CD8-positive, alpha-beta memory T cell (primary cell): ENCODE data around the gene SEPTIN10. TPM values are rescaled to one million over a fixed set of nuclear protein-coding genes. Genes with fewer than 3 reads are reported as not detected.

Experiments
- CTCF ChIA-PET: fragments of 350-600 bp; sonication (Branson Sonifier 250); formaldehyde crosslinking; loops from one replicate; lab custom pipeline; 2021; ENCODE audit warnings: antibody characterized with exemption; lab: Charles Lee
- POLR2A ChIA-PET: fragments of 350-600 bp; sonication (Branson Sonifier 250); formaldehyde crosslinking; loops from one replicate; lab custom pipeline; 2021; ENCODE audit warnings: antibody characterized with exemption; lab: Charles Lee
- DNase-seq, 5 donors: peaks; one replicate each; pipeline versions ENCODE4 v3.0.0 to v3.0.0-alpha.2; 2020 to 2022; ENCODE audit warnings: mixed read lengths in 1 of 5
- H3K27ac ChIP-seq: one replicate; pipeline ENCODE4 v1.7.0; 2013; ENCODE audit warnings: low read depth, mild to moderate bottlenecking, low read length, moderate library complexity
- H3K27me3 ChIP-seq: 2 replicates; pipeline ENCODE4 v1.7.0; 2013; ENCODE audit warnings: low read length, mild to moderate bottlenecking; ENCODE audit not compliant: insufficient read depth, poor library complexity, severe bottlenecking
- H3K36me3 ChIP-seq: 2 replicates; pipeline ENCODE4 v1.7.0; 2013; ENCODE audit warnings: mild to moderate bottlenecking, low read length, moderate library complexity; ENCODE audit not compliant: insufficient read depth
- H3K4me1 ChIP-seq: 2 replicates; pipeline ENCODE4 v1.7.0; 2013; ENCODE audit warnings: mild to moderate bottlenecking, low read length, moderate library complexity; ENCODE audit not compliant: insufficient read depth
- H3K4me3 ChIP-seq: 2 replicates; pipeline ENCODE4 v1.7.0; 2013; ENCODE audit warnings: mild to moderate bottlenecking, low read length
- H3K9me3 ChIP-seq: 2 replicates; pipeline ENCODE4 v1.7.0; 2013; ENCODE audit warnings: mild to moderate bottlenecking, low read length
- H3K27ac Mint-ChIP-seq, 8 donors: one replicate each; pipeline ENCODE4 v1.8.0; 2020 to 2021; ENCODE audit warnings: mixed read lengths in 8 of 8, mild to moderate bottlenecking in 6 of 8, inconsistent platforms in 3 of 8, moderate library complexity in 3 of 8
- H3K27me3 Mint-ChIP-seq, 2 donors: one replicate each; pipeline ENCODE4 v1.8.0; 2020 to 2021; ENCODE audit warnings: mixed read lengths in 2 of 2, mild to moderate bottlenecking in 1 of 2, moderate library complexity in 1 of 2
- H3K36me3 Mint-ChIP-seq, 3 donors: one replicate each; pipeline ENCODE4 v1.8.0; 2020 to 2021; ENCODE audit warnings: mixed read lengths in 3 of 3, inconsistent platforms in 1 of 3, mild to moderate bottlenecking in 1 of 3
- H3K4me1 Mint-ChIP-seq, 3 donors: one replicate each; pipeline ENCODE4 v1.8.0; 2020 to 2021; ENCODE audit warnings: mixed read lengths in 3 of 3, inconsistent platforms in 1 of 3, mild to moderate bottlenecking in 1 of 3
- H3K4me3 Mint-ChIP-seq, 7 donors: one replicate each; pipeline ENCODE4 v1.8.0; 2020 to 2021; ENCODE audit warnings: mixed read lengths in 7 of 7, mild to moderate bottlenecking in 6 of 7, moderate library complexity in 4 of 7, inconsistent platforms in 2 of 7
- H3K9me3 Mint-ChIP-seq, 5 donors: one replicate each; pipeline ENCODE4 v1.8.0; 2020 to 2022; ENCODE audit warnings: mixed read lengths in 5 of 5, mild to moderate bottlenecking in 3 of 5, moderate library complexity in 2 of 5, inconsistent platforms in 1 of 5
- polyA plus RNA-seq: library from polyadenylated mRNA; unstranded; fragments of 300-500 nt; fragmentation: Illumina TruSeq; gene quantifications from one replicate; pipeline ENCODE4 v1.2.3, GENCODE V29; 2021
- total RNA-seq, 2 experiments: library from RNA; stranded (reverse); gene quantifications; one replicate each; pipeline ENCODE4 v1.2.3, GENCODE V29; 2021

Gene SEPTIN10
- total and polyA plus RNA-seq, 3 experiments from 2014 or later = 0.31 to 1.2 (median 0.69) TPM

GRCh38 chr2:109638795-109639194, 25.0 kb upstream of the SEPTIN10 start:
- H3K36me3 ChIP-seq = no peaks in the 10 kb centered on the region
- H3K4me3 ChIP-seq = no peak overlapping the region
- H3K4me1 Mint-ChIP-seq = peaks cover 0 to 5% (median 4%) of the 10 kb centered on the region in 3 donors
- no peak overlapping the region for H3K27ac Mint-ChIP-seq
- ChIA-PET POLR2A (no interaction called here), CTCF (no interaction called here)
- no peaks in the 10 kb centered on the region for H3K27me3 ChIP-seq
- no peaks in the 10 kb centered on the region for H3K36me3 Mint-ChIP-seq
- no peaks in the 10 kb centered on the region for H3K9me3 ChIP-seq
- no peaks in the 10 kb centered on the region for H3K4me1 ChIP-seq
- no peak overlapping the region for H3K27ac ChIP-seq
- peaks cover 0 to 4% of the 10 kb centered on the region in 2 donors for H3K27me3 Mint-ChIP-seq
- no peak for DNase-seq
- H3K4me3 Mint-ChIP-seq = no peak overlapping the region
- no peaks in the 10 kb centered on the region for H3K9me3 Mint-ChIP-seq

DNA sequence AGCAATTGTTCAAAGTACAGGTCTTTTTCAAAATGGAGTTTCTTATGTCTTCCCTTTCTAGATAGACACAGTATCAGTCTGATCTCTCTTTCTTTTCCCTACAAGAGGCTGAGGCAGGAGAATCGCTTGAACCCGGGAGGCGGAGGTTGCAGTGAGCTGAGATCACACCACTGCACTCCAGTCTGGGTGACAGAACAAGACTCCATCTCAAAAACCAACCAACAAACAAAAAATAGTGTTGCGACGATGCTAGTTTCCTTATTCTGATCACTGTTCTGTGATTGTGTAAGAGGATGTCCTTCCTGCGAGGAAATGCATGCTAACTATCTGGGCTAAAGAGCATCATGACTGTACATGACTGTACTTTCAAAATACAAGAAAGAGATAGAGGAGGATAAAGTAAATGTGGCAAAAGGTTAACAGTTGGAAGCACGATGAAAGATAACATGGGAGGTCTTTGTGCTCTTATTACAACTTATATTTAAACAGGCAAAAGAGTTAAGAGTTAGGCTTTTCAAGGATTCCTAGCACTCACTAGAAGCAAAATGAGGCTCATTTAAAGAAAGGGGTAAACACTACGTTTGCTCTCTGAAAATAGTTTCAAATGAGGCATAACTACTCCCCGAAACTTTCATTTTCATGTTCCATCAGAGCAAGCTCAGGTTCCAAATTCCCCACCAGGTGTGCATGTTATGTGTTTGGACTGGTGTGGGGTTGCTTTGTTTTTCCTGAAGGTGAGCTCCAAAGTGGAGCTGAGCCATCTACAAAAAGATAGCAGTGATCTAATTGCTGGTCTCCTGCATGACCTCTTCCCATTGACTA, 24.2 kb upstream of the SEPTIN10 start:
- Mint-ChIP-seq H3K36me3 (no peaks in the 10 kb centered on the region), H3K4me1 (peaks cover 0 to 9% (median 4%) of the 10 kb centered on the region in 3 donors), H3K27ac (peak overlapping the region in 1 of 8 donors; percentile 3), H3K9me3 (no peaks in the 10 kb centered on the region), H3K4me3 (no peak overlapping the region), H3K27me3 (peaks cover 0 to 4% of the 10 kb centered on the region in 2 donors)
- Histone ChIP-seq H3K4me1 (no peaks in the 10 kb centered on the region), H3K27me3 (no peaks in the 10 kb centered on the region), H3K36me3 (no peaks in the 10 kb centered on the region), H3K4me3 (no peak overlapping the region), H3K27ac (no peak overlapping the region), H3K9me3 (no peaks in the 10 kb centered on the region)
- POLR2A ChIA-PET = no interaction called here
- CTCF ChIA-PET = no interaction called here
- DNase-seq = no peak

GRCh38 chr2:109636317-109636716, 22.6 kb upstream of the SEPTIN10 start:
- H3K4me1 Mint-ChIP-seq = peaks cover 0 to 9% (median 4%) of the 10 kb centered on the region in 3 donors
- H3K27me3 Mint-ChIP-seq = peaks cover 0 to 8% of the 10 kb centered on the region in 2 donors
- no peaks in the 10 kb centered on the region for H3K9me3 ChIP-seq
- no peak for DNase-seq
- ChIA-PET CTCF (no interaction called here), POLR2A (no interaction called here)
- no peaks in the 10 kb centered on the region for H3K4me1 ChIP-seq
- H3K27ac ChIP-seq = no peak overlapping the region
- H3K4me3 ChIP-seq = no peak overlapping the region
- no peak overlapping the region for H3K4me3 Mint-ChIP-seq
- H3K27ac Mint-ChIP-seq = no peak overlapping the region
- H3K27me3 ChIP-seq = no peaks in the 10 kb centered on the region
- H3K36me3 ChIP-seq = no peaks in the 10 kb centered on the region
- no peaks in the 10 kb centered on the region for H3K9me3 Mint-ChIP-seq
- no peaks in the 10 kb centered on the region for H3K36me3 Mint-ChIP-seq

- no peaks in the 10 kb centered on the region for H3K4me1 ChIP-seq
- CTCF ChIA-PET = no interaction called here
- Mint-ChIP-seq H3K9me3 (no peaks in the 10 kb centered on the region), H3K36me3 (no peaks in the 10 kb centered on the region), H3K27me3 (peaks cover 0 to 8% of the 10 kb centered on the region in 2 donors), H3K4me1 (peaks cover 0 to 9% (median 4%) of the 10 kb centered on the region in 3 donors), H3K4me3 (no peak overlapping the region), H3K27ac (no peak overlapping the region)
- DNase-seq = no peak
- no peaks in the 10 kb centered on the region for H3K27me3 ChIP-seq
- POLR2A ChIA-PET = no interaction called here
- no peak overlapping the region for H3K4me3 ChIP-seq
- H3K36me3 ChIP-seq = no peaks in the 10 kb centered on the region
- no peaks in the 10 kb centered on the region for H3K9me3 ChIP-seq
- H3K27ac ChIP-seq = no peak overlapping the region
These were observed 21.9 kb upstream of the SEPTIN10 start for GRCh38 chr2:109635426-109636304.

GRCh38 chr2:109633284-109633961, 19.7 kb upstream of the SEPTIN10 start:
- DNase-seq = no peak
- no peak overlapping the region for H3K4me3 Mint-ChIP-seq
- no peaks in the 10 kb centered on the region for H3K9me3 ChIP-seq
- no peaks in the 10 kb centered on the region for H3K27me3 ChIP-seq
- no peaks in the 10 kb centered on the region for H3K9me3 Mint-ChIP-seq
- CTCF ChIA-PET = no interaction called here
- POLR2A ChIA-PET = no interaction called here
- H3K27ac ChIP-seq = no peak overlapping the region
- peaks cover 0 to 9% (median 4%) of the 10 kb centered on the region in 3 donors for H3K4me1 Mint-ChIP-seq
- no peaks in the 10 kb centered on the region for H3K4me1 ChIP-seq
- no peaks in the 10 kb centered on the region for H3K36me3 ChIP-seq
- H3K4me3 ChIP-seq = no peak overlapping the region
- H3K27me3 Mint-ChIP-seq = peaks cover 3 to 8% of the 10 kb centered on the region in 2 donors
- H3K36me3 Mint-ChIP-seq = no peaks in the 10 kb centered on the region
- H3K27ac Mint-ChIP-seq = peak overlapping the region in 1 of 8 donors; percentile 32

GRCh38 chr2:109632158-109632789, 18.5 kb upstream of the SEPTIN10 start:
- no peaks in the 10 kb centered on the region for H3K36me3 Mint-ChIP-seq
- peaks cover 4 to 8% of the 10 kb centered on the region in 2 donors for H3K27me3 Mint-ChIP-seq
- Histone ChIP-seq H3K27me3 (no peaks in the 10 kb centered on the region), H3K27ac (no peak overlapping the region), H3K4me1 (no peaks in the 10 kb centered on the region), H3K36me3 (no peaks in the 10 kb centered on the region), H3K9me3 (no peaks in the 10 kb centered on the region), H3K4me3 (no peak overlapping the region)
- ChIA-PET POLR2A (no interaction called here), CTCF (no interaction called here)
- H3K4me1 Mint-ChIP-seq = peaks cover 0 to 4% (median 0%) of the 10 kb centered on the region in 3 donors
- H3K27ac Mint-ChIP-seq = no peak overlapping the region
- H3K9me3 Mint-ChIP-seq = no peaks in the 10 kb centered on the region
- DNase-seq = no peak
- no peak overlapping the region for H3K4me3 Mint-ChIP-seq

DNA sequence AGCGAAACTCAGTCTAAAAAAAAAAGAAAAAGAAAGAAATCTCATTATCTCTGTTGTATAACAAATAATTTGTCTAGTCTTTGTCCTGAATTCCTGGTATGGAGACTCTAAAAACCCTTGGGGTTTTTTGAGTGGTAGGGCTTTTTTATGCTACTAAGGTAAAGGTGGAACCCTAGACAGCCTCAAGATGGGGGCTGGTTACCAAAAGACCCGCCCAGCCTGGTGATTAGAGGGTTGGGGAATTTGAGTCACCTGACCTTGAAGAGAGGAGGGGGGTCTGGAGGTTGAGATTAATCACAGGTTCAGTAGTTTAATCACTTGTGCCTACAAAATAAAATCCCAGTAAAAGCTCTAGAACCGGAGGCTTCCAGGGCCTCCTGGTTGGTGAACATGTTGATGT, 18.0 kb upstream of the SEPTIN10 start:
- H3K27ac Mint-ChIP-seq = no peak overlapping the region
- H3K9me3 Mint-ChIP-seq = no peaks in the 10 kb centered on the region
- no peaks in the 10 kb centered on the region for H3K27me3 ChIP-seq
- ChIA-PET POLR2A (no interaction called here), CTCF (no interaction called here)
- no peak overlapping the region for H3K4me3 Mint-ChIP-seq
- H3K36me3 ChIP-seq = no peaks in the 10 kb centered on the region
- no peaks in the 10 kb centered on the region for H3K4me1 ChIP-seq
- no peaks in the 10 kb centered on the region for H3K36me3 Mint-ChIP-seq
- no peak overlapping the region for H3K4me3 ChIP-seq
- no peak for DNase-seq
- H3K27ac ChIP-seq = no peak overlapping the region
- H3K4me1 Mint-ChIP-seq = peaks cover 0 to 4% (median 0%) of the 10 kb centered on the region in 3 donors
- peaks cover 4 to 12% of the 10 kb centered on the region in 2 donors for H3K27me3 Mint-ChIP-seq
- no peaks in the 10 kb centered on the region for H3K9me3 ChIP-seq
